ENCODE measurements around the gene WNT9A.

WNT9A gene

GRCh38 chr1:227954163-227954850 lies 6.6 kb upstream of the WNT9A start:
- no peak for DNase-seq (ENCODE audit: low read depth)

GRCh38 chr1:227953022-227953412 lies 5.3 kb upstream of the WNT9A start:
- no peak for DNase-seq (ENCODE audit: low read depth)

GRCh38 chr1:227952374-227953021 lies 4.8 kb upstream of the WNT9A start:
- no peak for DNase-seq (ENCODE audit: low read depth)

- no peak for DNase-seq (ENCODE audit: low read depth)
Observed at GRCh38 chr1:227951624-227952373, 4.1 kb upstream of the WNT9A start.

- DNase-seq (ENCODE audit: low read depth) = no peak
Observed at GRCh38 chr1:227950735-227951346, 3.1 kb upstream of the WNT9A start.

GRCh38 chr1:227949954-227950734 lies 2.4 kb upstream of the WNT9A start:
- DNase-seq (ENCODE audit: low read depth) = no peak

GRCh38 chr1:227949341-227949921 lies 1.7 kb upstream of the WNT9A start:
- DNase-seq (ENCODE audit: low read depth) = no peak

- DNase-seq (ENCODE audit: low read depth) = no peak
Observed at GRCh38 chr1:227948493-227949260, 945 bp upstream of the WNT9A start.

GRCh38 chr1:227947386-227947675 lies 401 bp downstream of the WNT9A start:
- no peak for DNase-seq (ENCODE audit: low read depth)

GRCh38 chr1:227946624-227947385 lies 927 bp downstream of the WNT9A start:
- DNase-seq (ENCODE audit: low read depth) = peak; percentile 59

- peak; percentile 59 for DNase-seq (ENCODE audit: low read depth)
Observed at GRCh38 chr1:227945891-227946623, 1.7 kb downstream of the WNT9A start.

- no peak for DNase-seq (ENCODE audit: low read depth)
Observed at GRCh38 chr1:227944931-227945890, 2.5 kb downstream of the WNT9A start.

- DNase-seq (ENCODE audit: low read depth) = no peak
Observed at GRCh38 chr1:227944090-227944930, 3.4 kb downstream of the WNT9A start.

- DNase-seq (ENCODE audit: low read depth) = no peak
Observed at GRCh38 chr1:227943381-227944089, 4.2 kb downstream of the WNT9A start.

- DNase-seq (ENCODE audit: low read depth) = no peak
Observed at GRCh38 chr1:227942716-227943261, 4.9 kb downstream of the WNT9A start.

- DNase-seq (ENCODE audit: low read depth) = no peak
Observed at GRCh38 chr1:227942021-227942715, 5.6 kb downstream of the WNT9A start.

All from EH (cell line).